ENCODE measurements around the gene RPS6KA4.
"Not testable (repeated sequence)": the region's sequence is repeated elsewhere in the genome, so short reads cannot be mapped to it uniquely, and the experiment has no call there.

Gene RPS6KA4

DNA sequence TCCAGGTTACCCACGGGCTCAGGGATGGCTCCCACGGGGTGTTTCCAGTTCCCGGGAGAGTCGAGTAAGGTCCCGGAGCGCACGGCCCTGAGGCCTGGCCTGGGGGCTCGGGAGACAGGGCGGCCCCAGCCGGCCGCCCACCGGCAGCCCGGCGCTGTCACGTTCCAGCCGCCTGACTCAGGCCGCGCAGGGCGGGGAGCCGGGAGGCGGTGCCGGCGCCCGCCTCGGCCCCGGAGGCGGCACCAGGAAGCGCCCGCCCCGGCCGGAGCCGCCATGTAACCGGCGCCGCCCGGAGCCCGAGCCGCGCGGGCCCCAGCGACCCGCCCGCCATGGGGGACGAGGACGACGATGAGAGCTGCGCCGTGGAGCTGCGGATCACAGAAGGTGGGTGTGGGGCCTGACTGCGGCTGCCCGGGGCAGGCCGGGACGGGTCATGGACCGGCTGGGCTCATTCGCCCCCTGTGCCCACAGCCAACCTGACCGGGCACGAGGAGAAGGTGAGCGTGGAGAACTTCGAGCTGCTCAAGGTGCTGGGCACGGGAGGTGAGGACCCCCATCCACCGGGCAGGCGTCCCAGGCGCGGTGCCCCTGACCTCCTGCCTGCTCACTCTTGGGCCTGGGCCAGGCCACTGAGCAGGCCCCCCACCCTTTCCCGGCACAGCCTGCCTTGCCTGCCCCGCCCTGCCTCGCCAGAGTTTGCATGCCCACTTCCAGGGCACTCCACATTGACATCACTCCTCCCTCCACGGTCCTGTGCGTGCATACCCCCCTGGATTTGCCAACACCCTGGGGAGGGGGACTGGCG lies at the start of gene RPS6KA4:
Gene RPS6KA4 (plus strand): TSS at position 256 of the 805 bp plus-strand sequence. CDS start 74 bp downstream, at position 330.
- DNase-seq (ENCODE audit: low read depth in 2 of 3, low spot score in 1 of 3): peak in 1 of 3 donors; percentile 54

DNA sequence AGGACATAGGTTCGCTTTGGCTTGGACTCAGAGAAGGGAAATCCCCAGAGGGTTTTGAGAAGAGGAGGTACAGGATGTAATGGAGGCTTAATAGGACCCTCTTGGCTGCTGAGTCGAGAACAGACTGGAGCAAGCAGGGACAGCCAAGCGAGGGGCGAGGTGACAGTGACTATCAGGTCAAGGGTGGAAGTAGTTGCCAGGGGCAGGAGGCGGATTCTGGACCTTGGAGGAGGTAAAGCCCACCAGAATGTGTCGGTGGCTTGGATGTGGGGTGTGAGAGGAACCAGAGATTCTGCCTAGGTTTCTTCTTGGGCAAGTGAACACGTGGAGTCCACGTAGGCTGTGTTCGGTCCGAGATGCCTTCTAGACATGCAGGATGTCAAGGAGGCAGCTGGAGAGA lies 46.0 kb upstream of the RPS6KA4 start:
- no peak for DNase-seq (ENCODE audit: low read depth in 2 of 3, low spot score in 1 of 3)

DNA sequence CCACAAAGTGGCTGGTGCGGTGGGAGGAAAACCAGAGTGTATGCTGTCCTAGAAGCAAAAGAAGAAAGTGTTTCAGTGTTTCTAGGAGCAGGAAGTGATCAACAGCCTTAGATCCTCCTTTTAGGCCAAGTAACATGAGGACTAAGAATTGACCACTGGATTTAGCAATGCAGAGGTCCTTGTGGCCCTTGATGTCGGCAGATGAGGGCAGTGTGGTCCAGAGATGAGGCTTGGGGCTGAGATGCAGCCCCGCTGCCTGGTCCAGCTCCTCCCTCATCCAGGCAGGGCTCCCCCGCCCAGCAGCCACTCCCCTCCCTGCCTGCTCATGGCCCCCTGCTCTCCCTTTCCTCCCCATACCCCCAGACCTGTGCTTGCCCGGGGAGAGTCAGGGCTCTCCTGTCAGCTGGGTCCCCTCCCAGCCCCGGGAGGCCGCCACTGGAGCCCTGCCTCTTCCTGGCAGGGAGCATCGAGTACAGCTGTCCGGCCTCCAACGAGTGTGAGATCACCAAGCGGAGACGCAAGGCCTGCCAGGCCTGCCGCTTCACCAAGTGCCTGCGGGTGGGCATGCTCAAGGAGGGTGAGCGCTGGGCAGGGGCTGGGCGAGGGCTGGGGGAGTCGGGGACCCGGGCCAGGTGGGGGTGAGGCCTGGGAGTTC lies 45.3 kb upstream of the RPS6KA4 start:
- no peak for DNase-seq (ENCODE audit: low read depth in 2 of 3, low spot score in 1 of 3)

DNA sequence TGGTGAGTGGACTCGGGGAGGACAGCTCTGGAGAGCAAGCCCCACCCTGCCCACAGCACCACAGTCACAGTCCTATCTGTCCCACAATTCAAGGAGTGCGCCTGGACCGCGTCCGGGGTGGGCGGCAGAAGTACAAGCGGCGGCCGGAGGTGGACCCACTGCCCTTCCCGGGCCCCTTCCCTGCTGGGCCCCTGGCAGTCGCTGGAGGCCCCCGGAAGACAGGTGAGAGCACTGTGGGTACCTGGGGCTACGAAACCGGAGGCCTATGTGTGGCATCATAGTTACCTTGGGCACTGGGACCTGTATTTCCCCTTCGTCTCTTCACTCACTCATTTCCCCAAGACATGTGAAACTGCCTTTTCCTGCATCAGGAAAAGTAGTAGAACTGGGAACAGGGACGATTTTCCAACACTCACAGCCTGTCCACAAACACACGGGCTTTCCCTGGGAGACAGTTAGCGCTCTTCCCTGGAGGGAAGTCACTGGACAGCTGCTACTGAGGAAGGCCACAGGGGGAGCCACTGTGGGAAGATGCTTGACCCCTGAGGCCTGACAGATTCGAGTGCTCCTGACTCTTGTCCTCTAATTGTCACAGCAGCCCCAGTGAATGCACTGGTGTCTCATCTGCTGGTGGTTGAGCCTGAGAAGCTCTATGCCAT lies 44.7 kb upstream of the RPS6KA4 start:
- no peak for DNase-seq (ENCODE audit: low read depth in 2 of 3, low spot score in 1 of 3)

DNA sequence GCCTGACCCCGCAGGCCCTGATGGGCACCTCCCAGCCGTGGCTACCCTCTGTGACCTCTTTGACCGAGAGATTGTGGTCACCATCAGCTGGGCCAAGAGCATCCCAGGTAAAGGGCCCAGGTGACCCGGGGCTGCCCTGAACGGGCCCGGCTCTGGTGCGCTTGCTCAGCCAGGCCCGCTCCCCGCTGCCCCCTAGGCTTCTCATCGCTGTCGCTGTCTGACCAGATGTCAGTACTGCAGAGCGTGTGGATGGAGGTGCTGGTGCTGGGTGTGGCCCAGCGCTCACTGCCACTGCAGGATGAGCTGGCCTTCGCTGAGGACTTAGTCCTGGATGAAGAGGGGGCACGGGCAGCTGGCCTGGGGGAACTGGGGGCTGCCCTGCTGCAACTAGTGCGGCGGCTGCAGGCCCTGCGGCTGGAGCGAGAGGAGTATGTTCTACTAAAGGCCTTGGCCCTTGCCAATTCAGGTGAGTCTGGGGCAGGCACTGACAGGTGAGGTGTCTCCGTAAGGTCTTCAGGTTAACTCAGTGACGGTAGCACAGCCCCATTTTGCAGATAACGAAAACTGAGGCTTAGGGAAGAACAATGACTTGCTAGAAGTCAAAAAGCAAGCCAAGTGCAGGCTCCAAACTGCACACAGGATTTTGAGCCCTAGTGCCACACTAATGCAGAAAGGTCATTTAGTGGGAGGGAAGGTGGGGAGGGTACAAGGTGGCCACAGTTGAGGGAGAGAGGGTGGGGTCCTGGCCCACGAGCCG lies 44.0 kb upstream of the RPS6KA4 start:
- DNase-seq (ENCODE audit: low read depth in 2 of 3, low spot score in 1 of 3): no peak

DNA sequence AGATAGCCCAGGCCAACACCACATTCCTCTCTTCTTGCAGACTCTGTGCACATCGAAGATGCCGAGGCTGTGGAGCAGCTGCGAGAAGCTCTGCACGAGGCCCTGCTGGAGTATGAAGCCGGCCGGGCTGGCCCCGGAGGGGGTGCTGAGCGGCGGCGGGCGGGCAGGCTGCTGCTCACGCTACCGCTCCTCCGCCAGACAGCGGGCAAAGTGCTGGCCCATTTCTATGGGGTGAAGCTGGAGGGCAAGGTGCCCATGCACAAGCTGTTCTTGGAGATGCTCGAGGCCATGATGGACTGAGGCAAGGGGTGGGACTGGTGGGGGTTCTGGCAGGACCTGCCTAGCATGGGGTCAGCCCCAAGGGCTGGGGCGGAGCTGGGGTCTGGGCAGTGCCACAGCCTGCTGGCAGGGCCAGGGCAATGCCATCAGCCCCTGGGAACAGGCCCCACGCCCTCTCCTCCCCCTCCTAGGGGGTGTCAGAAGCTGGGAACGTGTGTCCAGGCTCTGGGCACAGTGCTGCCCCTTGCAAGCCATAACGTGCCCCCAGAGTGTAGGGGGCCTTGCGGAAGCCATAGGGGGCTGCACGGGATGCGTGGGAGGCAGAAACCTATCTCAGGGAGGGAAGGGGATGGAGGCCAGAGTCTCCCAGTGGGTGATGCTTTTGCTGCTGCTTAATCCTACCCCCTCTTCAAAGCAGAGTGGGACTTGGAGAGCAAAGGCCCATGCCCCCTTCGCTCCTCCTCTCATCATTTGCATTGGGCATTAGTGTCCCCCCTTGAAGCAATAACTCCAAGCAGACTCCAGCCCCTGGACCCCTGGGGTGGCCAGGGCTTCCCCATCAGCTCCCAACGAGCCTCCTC lies 43.1 kb upstream of the RPS6KA4 start:
- not testable (repeated sequence) for DNase-seq (ENCODE audit: low read depth in 2 of 3, low spot score in 1 of 3)

DNA sequence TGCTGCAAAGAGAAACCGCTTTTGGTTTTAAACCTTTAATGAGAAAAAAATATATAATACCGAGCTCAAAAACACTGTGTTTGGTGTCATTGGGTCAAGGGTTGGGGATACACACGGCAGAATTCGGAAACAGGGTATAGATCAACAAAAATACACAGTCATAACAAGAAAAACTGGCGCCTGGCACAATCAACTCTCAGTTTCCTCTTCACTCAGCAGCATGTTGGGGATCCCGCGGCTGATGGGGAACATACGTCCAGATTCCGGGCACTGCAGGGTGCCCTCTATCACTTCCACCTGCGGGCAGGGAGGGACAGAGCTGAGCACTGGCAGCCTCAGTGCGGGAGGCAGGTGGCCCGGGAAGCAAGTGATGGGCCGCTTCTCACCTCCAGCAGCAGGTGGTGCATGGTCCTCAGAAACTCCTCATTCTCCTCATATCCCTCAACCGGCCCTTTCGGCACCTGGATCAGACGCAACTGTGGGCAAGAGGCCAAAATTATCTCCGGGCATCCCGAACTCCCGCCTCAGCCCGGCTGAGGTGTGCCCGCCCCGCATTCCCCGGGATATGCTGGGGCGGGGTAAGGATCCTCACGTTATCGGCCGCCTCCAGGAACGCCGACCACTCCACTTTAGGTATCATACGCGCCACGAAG lies 42.2 kb upstream of the RPS6KA4 start:
- peak in 1 of 3 donors; percentile 20 for DNase-seq (ENCODE audit: low read depth in 2 of 3, low spot score in 1 of 3)

DNA sequence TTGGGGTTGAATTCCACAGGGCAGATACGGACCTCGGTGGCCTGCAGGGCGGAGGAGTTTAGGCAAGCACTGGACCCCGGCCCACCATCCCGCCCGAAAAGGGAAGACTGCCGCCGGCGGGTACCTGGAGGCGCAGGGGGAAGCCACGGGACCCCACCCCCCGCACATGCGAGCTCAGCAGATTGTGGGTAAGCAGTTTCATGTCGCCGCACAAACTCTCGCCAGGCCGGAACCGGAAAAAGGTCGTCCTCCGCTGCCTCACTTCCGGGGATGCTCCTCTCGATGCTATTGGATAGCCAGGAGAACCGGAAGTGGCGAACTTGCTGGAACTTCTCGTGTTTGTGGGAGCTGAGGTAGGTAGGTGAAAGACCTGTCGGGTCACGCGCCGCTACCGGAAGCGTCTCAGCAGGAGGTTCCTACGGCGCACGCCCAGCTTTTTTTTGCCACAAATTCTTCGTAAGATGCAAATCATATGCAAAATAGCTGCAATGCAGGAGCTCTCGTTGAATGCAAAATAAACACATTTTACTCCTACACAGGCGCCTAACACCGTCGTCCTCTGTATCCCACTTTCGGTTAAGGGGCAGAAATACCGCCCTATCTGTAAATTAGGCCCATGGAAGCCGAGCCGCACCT lies 41.5 kb upstream of the RPS6KA4 start, which contains the start of gene TRMT112:
Gene TRMT112 (minus strand): TSS at position 235 of the 636 bp plus-strand sequence. CDS start 33 bp downstream, at position 202.
- peak; percentile 93 to 96 (median 94) for DNase-seq (ENCODE audit: low read depth in 2 of 3, low spot score in 1 of 3)

DNA sequence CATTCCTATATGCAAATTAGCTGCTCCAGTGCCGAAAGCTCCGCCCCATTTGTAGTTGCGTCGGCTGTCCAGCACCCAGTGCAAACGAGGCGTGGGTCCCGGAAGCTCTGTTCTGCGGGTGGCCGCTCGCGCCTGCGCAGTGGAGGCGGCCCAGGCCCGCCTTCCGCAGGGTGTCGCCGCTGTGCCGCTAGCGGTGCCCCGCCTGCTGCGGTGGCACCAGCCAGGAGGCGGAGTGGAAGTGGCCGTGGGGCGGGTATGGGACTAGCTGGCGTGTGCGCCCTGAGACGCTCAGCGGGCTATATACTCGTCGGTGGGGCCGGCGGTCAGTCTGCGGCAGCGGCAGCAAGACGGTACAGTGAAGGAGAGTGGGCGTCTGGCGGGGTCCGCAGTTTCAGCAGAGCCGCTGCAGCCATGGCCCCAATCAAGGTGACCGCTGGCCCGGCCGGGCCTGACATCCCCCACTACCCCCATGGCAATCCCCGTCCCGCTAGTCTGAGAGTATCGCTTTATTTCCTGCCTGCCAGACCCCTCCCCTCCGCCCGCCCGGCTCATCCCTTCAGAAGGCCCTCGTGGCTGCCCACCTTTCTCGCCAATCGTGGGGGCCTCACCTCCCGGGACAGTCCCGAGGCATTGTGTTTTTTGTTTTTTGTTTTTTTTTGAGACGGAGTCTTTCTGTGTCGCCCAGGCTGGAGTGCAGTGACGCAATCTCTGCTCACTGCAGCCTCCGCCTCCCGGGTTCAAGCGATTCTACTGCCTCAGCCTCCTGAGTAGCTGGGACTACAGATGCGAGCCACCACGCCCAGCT lies 40.8 kb upstream of the RPS6KA4 start, which contains the start of gene PRDX5:
Gene PRDX5 (plus strand): TSS at position 161 of the 805 bp plus-strand sequence. CDS start 95 bp downstream, at position 256.
- DNase-seq (ENCODE audit: low read depth in 2 of 3, low spot score in 1 of 3): peak; percentile 89 to 94 (median 92)

DNA sequence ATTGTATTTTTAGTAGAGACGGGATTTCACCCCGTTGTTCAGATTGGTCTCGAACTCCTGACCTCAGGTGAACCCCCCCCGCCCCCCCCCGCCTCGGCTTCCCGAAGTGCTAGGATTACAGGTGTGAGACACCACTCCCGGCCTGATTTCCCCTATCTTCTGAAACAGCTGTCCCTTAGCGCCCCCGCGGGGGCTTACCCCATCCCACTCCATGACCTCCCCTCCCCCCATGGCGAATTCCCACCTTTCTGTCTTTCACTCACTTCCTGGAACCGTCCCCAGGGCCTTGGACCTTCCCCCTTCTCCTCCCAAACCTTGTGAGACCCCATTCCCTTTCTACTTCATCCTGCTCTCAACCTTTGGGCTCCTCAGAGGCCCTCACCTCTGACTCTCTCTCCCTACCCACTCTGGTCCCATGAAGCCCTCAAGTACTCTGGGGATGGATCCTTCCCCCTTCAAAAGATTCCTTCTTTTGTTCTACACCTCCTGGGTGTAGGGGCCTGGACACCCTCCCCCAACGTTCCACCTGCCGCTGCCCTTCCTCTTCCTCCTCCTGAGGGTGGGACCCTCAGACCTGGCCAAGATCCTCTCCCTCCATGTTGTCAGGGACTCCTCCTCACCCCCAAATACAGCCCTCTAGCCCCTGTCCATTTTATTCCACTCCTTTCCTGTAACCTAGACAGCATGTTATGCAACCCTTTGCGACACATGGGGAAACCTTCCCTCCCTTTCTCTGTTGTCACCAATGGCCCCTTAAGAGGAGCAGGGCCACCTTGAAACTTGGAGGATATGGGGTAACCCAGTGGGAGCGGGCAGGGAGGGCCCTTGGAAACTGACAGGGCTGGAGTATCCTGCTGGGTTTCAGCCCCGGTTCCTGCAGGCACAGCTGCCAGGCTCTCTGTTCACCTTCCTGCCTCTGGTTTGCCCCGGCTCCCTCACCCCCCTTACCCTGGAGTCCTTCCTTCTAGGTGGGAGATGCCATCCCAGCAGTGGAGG lies 39.9 kb upstream of the RPS6KA4 start:
- no peak for DNase-seq (ENCODE audit: low read depth in 2 of 3, low spot score in 1 of 3)

DNA sequence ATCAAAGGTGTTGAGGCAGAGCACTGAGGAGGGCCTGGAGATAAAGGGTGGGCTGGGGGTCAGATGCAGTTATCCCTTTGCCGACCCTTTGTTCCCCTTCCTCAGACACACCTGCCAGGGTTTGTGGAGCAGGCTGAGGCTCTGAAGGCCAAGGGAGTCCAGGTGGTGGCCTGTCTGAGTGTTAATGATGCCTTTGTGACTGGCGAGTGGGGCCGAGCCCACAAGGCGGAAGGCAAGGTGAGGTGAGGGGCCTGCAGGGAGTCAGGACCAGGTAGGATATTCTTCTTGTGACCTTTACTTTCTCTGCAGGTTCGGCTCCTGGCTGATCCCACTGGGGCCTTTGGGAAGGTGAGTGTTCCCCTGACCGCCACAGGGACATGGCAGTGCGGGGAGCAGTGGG lies 38.4 kb upstream of the RPS6KA4 start:
- no peak for DNase-seq (ENCODE audit: low read depth in 2 of 3, low spot score in 1 of 3)

DNA sequence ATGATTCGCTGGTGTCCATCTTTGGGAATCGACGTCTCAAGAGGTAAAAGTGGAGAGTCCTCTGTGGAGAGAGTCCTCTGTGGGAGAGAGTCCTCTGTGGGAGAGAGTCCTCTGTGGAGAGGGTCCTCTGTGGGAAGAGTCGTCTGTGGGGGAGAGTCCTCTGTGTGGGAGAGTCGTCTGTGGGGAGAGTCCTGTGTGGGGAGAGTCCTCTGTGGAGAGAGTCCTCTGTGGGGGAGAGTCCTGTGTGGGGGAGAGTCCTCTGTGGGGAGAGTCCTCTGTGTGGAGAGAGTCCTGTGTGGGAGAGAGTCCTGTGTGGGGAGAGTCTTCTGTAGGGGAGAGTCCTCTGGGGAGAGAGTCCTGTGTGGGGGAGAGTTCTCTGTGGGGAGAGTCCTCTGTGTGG lies 37.9 kb upstream of the RPS6KA4 start:
- no peak for DNase-seq (ENCODE audit: low read depth in 2 of 3, low spot score in 1 of 3)

DNA sequence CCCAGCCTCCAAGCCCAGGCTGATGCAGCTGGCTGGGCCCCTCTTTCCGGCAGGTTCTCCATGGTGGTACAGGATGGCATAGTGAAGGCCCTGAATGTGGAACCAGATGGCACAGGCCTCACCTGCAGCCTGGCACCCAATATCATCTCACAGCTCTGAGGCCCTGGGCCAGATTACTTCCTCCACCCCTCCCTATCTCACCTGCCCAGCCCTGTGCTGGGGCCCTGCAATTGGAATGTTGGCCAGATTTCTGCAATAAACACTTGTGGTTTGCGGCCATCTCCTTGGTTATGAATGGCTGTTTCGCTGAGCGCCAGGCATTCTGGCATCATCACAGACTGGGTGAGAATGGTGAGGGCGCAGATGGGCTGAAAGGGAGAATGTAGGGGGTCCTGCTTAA lies 37.4 kb upstream of the RPS6KA4 start:
- DNase-seq (ENCODE audit: low read depth in 2 of 3, low spot score in 1 of 3): no peak

DNA sequence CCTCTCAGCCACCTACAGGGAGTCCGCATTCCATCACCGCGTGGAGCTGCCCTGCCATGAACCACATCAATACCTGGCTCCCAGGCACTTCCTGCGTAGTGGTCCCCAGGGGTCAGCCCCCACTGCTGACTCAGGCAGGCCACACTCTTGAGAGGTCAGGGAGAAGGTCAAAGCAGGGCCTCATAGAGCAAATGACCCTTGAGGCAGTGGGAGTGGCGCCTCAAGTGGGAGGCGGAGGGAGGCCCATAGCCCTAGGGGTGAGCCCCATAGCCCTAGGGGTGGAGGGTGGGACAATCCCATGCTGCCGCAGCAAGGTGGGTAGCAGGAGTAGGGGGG lies 36.1 kb upstream of the RPS6KA4 start:
- DNase-seq (ENCODE audit: low read depth in 2 of 3, low spot score in 1 of 3): no peak

DNA sequence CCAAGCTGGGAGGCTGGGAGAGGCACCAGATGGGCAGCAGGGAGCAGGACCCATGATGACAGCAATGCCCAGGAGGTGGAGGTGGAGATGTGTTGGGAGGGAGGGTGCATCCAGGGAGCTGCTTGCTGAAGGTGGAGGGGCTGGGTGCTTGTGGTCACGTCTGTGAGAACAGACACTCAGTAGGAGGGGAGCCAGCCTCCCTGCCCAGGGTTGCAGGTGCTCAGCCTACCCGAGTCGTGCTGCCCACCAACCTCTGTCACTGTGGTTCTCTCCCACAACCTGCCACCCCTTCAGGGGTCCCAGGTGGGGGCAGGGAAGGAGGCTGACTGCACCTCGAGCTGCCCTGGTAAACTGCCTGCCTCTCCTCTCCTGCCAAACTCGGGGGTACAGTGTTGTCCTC lies 35.6 kb upstream of the RPS6KA4 start:
- DNase-seq (ENCODE audit: low read depth in 2 of 3, low spot score in 1 of 3): no peak

DNA sequence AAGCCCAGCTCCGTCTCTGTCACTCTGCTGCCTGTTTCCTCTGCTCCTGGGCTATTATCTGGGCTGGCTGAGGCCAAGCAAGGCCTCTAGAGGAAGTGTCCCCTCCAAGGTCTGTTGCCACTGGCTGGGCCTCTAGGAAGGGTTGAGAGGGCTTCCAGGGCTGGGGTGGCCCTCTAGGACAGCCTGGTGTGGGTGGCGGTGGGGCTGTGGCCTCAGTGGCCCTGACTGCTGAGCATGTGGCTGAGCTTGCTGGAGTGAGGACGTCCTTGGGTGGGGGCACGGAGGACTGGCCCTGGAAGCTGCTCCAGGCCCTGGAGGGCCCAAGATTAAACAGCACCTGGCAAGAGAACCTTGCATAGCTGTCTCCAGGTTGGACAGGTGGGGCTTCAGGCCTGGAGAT lies 35.0 kb upstream of the RPS6KA4 start:
- not testable (repeated sequence) for DNase-seq (ENCODE audit: low read depth in 2 of 3, low spot score in 1 of 3)

All from stimulated activated CD4-positive, alpha-beta T cell treated with anti-CD3 and anti-CD28 coated beads, Interleukin-12 subunit alpha, Interleukin-12 subunit beta, amount 100 ng/mL, for 48 hours (primary cell).